Activated naive CD4-positive, alpha-beta T cell treated with anti-CD3 and anti-CD28 coated beads, Interleukin-2, amount 10 ng/mL, durations not matched to agents 7 days and 5 days (primary cell): ENCODE data around the gene ASB11.

Experiments used
- CTCF ChIA-PET: fragments of 350-600 bp; sonication (Branson Sonifier 250); formaldehyde crosslinking; loops from one replicate; lab custom pipeline; 2021; ENCODE audit warnings: antibody characterized with exemption; lab: Charles Lee
- DNase-seq: peaks from one replicate; pipeline ENCODE4 v3.0.0-alpha.2; 2020
- H3K27ac Mint-ChIP-seq: one replicate; pipeline ENCODE4 v1.8.0; 2021; ENCODE audit warnings: mild to moderate bottlenecking, moderate library complexity, mixed read lengths
- H3K27me3 Mint-ChIP-seq: one replicate; pipeline ENCODE4 v1.8.0; 2021; ENCODE audit warnings: mild to moderate bottlenecking, mixed read lengths
- H3K36me3 Mint-ChIP-seq: one replicate; pipeline ENCODE4 v1.8.0; 2021; ENCODE audit warnings: mixed read lengths
- H3K4me1 Mint-ChIP-seq: one replicate; pipeline ENCODE4 v1.8.0; 2021; ENCODE audit warnings: mixed read lengths
- H3K4me3 Mint-ChIP-seq: one replicate; pipeline ENCODE4 v1.8.0; 2021; ENCODE audit warnings: mild to moderate bottlenecking, moderate library complexity, mixed read lengths
- H3K9me3 Mint-ChIP-seq: one replicate; pipeline ENCODE4 v1.8.0; 2021; ENCODE audit warnings: mixed read lengths

The ASB11 gene

DNA sequence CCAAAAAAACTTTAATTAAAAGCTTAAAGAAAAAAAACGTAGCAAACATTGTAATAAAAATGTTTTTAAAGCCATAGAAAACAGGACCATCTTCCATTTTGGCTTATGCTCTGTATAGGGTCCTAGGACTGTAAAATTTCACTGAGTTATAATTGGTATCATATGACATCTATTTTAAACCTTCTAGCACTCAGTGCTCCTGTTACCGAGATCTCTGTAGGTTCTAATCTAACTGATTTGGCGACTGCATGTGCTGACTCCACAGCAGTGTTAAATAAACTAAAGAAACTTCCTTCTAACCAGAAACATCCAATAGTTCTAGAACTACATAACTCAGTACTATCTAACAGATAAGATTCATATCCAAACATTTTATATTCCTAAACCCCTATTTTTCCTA lies at the start of gene ASB11:
Gene ASB11 (minus strand): TSS at position 132 of the 400 bp plus-strand sequence. CDS start 35 bp downstream, at position 97.
- Mint-ChIP-seq H3K4me3 (no peak within 1 kb of the TSS), H3K27me3 (no peaks in the 10 kb centered on the region), H3K27ac (no peak within 1 kb of the TSS), H3K36me3 (peaks cover 9% of the 10 kb centered on the region), H3K9me3 (no peaks in the 10 kb centered on the region), H3K4me1 (no peaks in the 10 kb centered on the region)
- CTCF ChIA-PET, result no interaction called here
- DNase-seq, result no peak

- Mint-ChIP-seq H3K4me3 (no peak overlapping the region), H3K27ac (peak overlapping the region; percentile 33), H3K36me3 (no peaks in the 10 kb centered on the region), H3K27me3 (no peaks in the 10 kb centered on the region), H3K9me3 (no peaks in the 10 kb centered on the region), H3K4me1 (no peaks in the 10 kb centered on the region)
- no peak for DNase-seq
- CTCF ChIA-PET, result no interaction called here
These were observed 44.3 kb upstream of the ASB11 start for GRCh38 chrX:15359701-15360100.

- no peak overlapping the region for H3K27ac Mint-ChIP-seq
- DNase-seq, result no peak
- H3K4me1 Mint-ChIP-seq, result no peaks in the 10 kb centered on the region
- CTCF ChIA-PET, result no interaction called here
- H3K9me3 Mint-ChIP-seq, result no peaks in the 10 kb centered on the region
- no peak overlapping the region for H3K4me3 Mint-ChIP-seq
- no peaks in the 10 kb centered on the region for H3K36me3 Mint-ChIP-seq
- H3K27me3 Mint-ChIP-seq, result no peaks in the 10 kb centered on the region
These were observed 43.1 kb upstream of the ASB11 start for GRCh38 chrX:15358533-15358932.

DNA sequence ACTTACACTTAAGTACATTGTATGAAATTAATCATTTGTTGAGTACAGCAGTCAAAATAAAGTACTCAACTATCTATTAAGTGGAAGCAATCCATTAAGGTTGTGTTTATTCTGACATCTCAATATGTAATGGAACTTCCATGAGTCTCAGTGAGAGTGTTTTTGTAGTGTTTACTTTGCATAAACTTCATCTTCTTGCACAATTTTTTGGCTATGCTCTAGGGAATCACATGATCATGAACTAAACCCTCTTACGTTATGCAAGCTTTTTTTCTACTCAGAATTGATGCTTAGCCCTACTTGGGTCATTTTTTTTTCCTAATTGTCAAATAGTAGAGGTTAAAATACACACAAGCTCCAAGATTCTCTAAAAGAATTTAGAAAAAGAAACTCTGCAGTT lies 41.0 kb upstream of the ASB11 start:
- H3K27me3 Mint-ChIP-seq, result no peaks in the 10 kb centered on the region
- CTCF ChIA-PET, result no interaction called here
- H3K4me1 Mint-ChIP-seq, result no peaks in the 10 kb centered on the region
- no peaks in the 10 kb centered on the region for H3K36me3 Mint-ChIP-seq
- H3K27ac Mint-ChIP-seq, result no peak overlapping the region
- no peaks in the 10 kb centered on the region for H3K9me3 Mint-ChIP-seq
- DNase-seq, result no peak
- H3K4me3 Mint-ChIP-seq, result no peak overlapping the region

- CTCF ChIA-PET, result interaction anchor here (2.0 kb wide), 1 partner anchor 11 kb away, joined by 5 read pairs; no protein-coding TSS in a partner anchor
- no peak overlapping the region for H3K4me3 Mint-ChIP-seq
- no peaks in the 10 kb centered on the region for H3K36me3 Mint-ChIP-seq
- no peaks in the 10 kb centered on the region for H3K9me3 Mint-ChIP-seq
- H3K27me3 Mint-ChIP-seq, result no peaks in the 10 kb centered on the region
- H3K27ac Mint-ChIP-seq, result no peak overlapping the region
- no peak for DNase-seq
- no peaks in the 10 kb centered on the region for H3K4me1 Mint-ChIP-seq
These were observed 35.0 kb upstream of the ASB11 start for GRCh38 chrX:15350329-15350996.

DNA sequence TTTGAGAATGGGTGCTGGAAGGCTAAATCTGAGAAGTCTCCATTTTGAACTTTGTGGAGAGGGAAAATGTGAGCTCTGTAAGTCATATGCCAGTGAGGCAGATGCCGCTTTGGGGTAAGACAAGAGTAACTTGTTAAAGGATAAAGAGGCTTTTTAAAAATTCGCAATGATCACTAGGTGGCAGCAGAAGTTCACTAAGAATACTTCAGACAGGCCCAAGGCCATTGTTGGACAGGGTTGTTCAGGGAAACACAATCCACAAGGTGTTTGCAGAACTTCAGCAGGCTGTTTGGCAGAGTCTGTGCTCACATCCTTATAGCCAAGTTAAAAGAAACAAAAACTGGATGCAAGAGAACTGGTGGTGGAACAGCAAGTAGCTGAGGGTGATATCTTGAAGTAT lies 33.6 kb upstream of the ASB11 start:
- DNase-seq, result peak; percentile 20

DNA sequence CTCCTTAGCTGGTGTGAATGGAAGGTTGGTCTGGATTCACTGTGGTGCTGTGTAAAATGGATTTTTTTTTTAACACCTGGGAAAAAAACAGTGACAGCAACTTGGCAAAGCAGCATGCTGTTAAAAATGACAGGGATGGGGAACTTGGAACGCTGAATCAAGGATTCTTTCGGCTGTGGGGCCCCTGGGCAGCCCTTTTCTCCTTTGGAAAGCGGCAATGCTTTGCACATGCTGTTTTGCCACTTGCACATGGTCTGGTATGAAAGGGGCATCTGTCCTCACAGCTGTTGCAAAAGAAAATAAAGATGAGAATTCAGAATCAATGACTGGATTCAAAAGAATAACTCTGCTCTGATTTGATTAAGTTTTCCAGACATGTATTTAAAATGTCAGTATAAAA lies 30.5 kb upstream of the ASB11 start:
- Mint-ChIP-seq H3K9me3 (no peaks in the 10 kb centered on the region), H3K27me3 (peaks cover 8% of the 10 kb centered on the region), H3K4me3 (no peak overlapping the region), H3K36me3 (no peaks in the 10 kb centered on the region), H3K27ac (no peak overlapping the region), H3K4me1 (no peaks in the 10 kb centered on the region)
- CTCF ChIA-PET, result interaction anchor here (1.2 kb wide), 1 partner anchor 45 kb away, joined by 3 read pairs; no protein-coding TSS in a partner anchor
- no peak for DNase-seq

More for the DNA sequence above, 33.6 kb upstream of the ASB11 start:
- Mint-ChIP-seq H3K36me3 (no peaks in the 10 kb centered on the region), H3K27me3 (no peaks in the 10 kb centered on the region), H3K4me3 (no peak overlapping the region), H3K9me3 (no peaks in the 10 kb centered on the region), H3K4me1 (no peaks in the 10 kb centered on the region), H3K27ac (no peak overlapping the region)
- CTCF ChIA-PET, result interaction anchor here (0.7 to 2.0 kb wide), 4 partner anchors 10 to 119 kb away, joined by 5 to 7 read pairs (median 5); no protein-coding TSS in a partner anchor

DNA sequence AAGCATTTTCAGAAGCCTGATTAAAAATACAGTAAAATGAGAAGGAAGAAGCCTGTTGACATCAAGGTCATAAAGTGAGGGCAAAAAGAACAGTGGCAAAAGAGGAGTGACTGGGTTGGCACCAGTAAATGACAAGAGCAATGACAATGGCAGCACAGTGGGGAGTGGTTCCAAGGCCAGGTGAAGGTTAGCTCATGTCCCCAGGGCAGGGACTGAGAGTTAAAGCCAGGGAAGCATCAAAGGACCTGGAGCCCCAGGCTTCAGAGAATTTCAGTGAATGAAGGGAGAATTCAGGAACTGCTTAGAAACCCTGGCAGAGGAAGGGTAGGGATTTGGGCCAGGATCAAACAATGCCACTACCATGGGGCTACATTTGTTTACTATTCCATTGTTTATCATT lies 28.7 kb upstream of the ASB11 start:
- no peak for DNase-seq
- Mint-ChIP-seq H3K36me3 (no peaks in the 10 kb centered on the region), H3K4me1 (no peaks in the 10 kb centered on the region), H3K27ac (no peak overlapping the region), H3K9me3 (no peaks in the 10 kb centered on the region), H3K4me3 (no peak overlapping the region), H3K27me3 (peaks cover 9% of the 10 kb centered on the region)
- CTCF ChIA-PET, result no interaction called here

- Mint-ChIP-seq H3K4me3 (no peak overlapping the region), H3K4me1 (no peaks in the 10 kb centered on the region), H3K9me3 (no peaks in the 10 kb centered on the region), H3K36me3 (no peaks in the 10 kb centered on the region), H3K27ac (no peak overlapping the region), H3K27me3 (peaks cover 9% of the 10 kb centered on the region)
- no peak for DNase-seq
- CTCF ChIA-PET, result no interaction called here
These were observed 27.6 kb upstream of the ASB11 start for GRCh38 chrX:15343075-15343476.

DNA sequence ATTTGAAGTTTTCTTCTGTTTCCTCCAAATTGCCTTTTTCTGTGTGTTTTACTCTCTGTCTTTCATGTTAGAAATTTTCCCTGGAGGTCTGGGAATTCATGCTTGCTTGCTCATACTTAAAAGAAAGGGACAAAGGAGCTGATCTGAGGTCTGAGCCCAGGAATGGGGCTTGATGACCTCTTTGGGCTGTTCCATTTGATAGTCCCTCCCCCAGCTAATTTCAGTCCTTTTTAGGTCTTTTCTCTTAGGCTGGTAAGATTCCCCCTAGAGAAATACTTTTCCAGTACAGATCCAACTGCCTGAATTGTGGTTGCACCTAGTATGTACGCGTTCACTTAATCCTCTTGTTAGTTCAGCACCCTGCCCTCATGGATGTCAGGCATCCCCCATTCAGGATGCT lies 25.4 kb upstream of the ASB11 start:
- no peak overlapping the region for H3K4me3 Mint-ChIP-seq
- CTCF ChIA-PET, result no interaction called here

DNA sequence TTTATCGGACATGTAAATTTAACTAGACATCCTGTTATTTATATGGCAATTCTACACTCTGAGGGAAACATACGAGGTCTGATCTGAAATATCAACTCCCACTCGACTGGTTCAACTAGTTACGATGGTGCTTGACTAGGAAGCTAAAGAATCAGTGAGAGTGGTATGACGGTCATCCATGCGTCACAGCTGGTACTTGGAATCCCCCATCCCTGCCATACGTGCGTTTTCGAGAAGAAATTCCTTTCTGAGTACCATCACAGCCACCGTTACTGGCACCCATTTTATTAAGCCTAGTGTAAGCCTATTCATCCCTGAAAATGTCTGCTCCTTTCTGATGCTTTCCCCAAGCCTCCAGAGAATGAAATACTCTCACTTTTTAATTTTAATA lies 20.6 kb upstream of the ASB11 start:
- Mint-ChIP-seq H3K27ac (peak overlapping the region; percentile 96), H3K4me1 (peaks cover 27% of the 10 kb centered on the region), H3K4me3 (peak overlapping the region; percentile 88), H3K27me3 (peaks cover 1% of the 10 kb centered on the region), H3K36me3 (peaks cover 6% of the 10 kb centered on the region), H3K9me3 (no peaks in the 10 kb centered on the region)
- CTCF ChIA-PET, result no interaction called here
- DNase-seq, result peak; percentile 50

More for the DNA sequence above, 25.4 kb upstream of the ASB11 start:
- DNase-seq, result no peak
- Mint-ChIP-seq H3K4me1 (peaks cover 7% of the 10 kb centered on the region), H3K9me3 (no peaks in the 10 kb centered on the region), H3K36me3 (no peaks in the 10 kb centered on the region), H3K27me3 (peaks cover 9% of the 10 kb centered on the region), H3K27ac (no peak overlapping the region)

GRCh38 chrX:15335135-15336022 lies 19.9 kb upstream of the ASB11 start, which contains the start of gene PIGA:
Gene PIGA, minus strand, starts transcription at chrX:15335523. Its CDS starts 3,593 bp downstream, at chrX:15331930.
- DNase-seq, result peak; percentile 95
- peaks cover 6% of the 10 kb centered on the region for H3K36me3 Mint-ChIP-seq
- H3K27me3 Mint-ChIP-seq, result no peaks in the 10 kb centered on the region
- H3K4me3 Mint-ChIP-seq, result peak within 1 kb of the TSS; percentile 88
- peak within 1 kb of the TSS; percentile 96 for H3K27ac Mint-ChIP-seq
- no peaks in the 10 kb centered on the region for H3K9me3 Mint-ChIP-seq
- H3K4me1 Mint-ChIP-seq, result peaks cover 27% of the 10 kb centered on the region
- CTCF ChIA-PET, result no interaction called here

DNA sequence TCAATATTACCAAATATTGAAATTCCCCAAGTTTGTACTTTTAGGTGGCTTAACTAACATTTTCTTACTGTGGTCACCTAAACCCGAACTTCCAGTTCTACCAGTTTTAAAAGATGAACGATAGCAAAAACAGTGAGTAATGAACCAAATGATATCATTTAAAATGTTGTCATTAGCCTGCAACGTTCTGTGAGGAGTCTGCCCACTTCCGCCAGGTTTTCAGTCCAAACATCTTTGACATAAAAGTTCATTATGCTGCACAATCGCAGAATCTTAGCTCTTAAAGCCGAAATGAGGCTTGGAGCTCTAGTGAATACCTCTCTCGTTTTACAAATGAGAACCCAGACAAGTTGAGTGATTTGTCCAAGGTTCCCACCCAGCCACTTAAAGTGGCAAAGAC lies 19.1 kb upstream of the ASB11 start:
- peak overlapping the region; percentile 96 for H3K27ac Mint-ChIP-seq
- CTCF ChIA-PET, result no interaction called here
- peak; percentile 25 for DNase-seq
- peaks cover 27% of the 10 kb centered on the region for H3K4me1 Mint-ChIP-seq
- peak overlapping the region; percentile 88 for H3K4me3 Mint-ChIP-seq
- no peaks in the 10 kb centered on the region for H3K27me3 Mint-ChIP-seq
- no peaks in the 10 kb centered on the region for H3K9me3 Mint-ChIP-seq
- peaks cover 7% of the 10 kb centered on the region for H3K36me3 Mint-ChIP-seq

GRCh38 chrX:15328821-15329220 lies 13.4 kb upstream of the ASB11 start:
- CTCF ChIA-PET, result no interaction called here
- Mint-ChIP-seq H3K4me1 (peaks cover 10% of the 10 kb centered on the region), H3K27me3 (no peaks in the 10 kb centered on the region), H3K36me3 (peaks cover 11% of the 10 kb centered on the region), H3K4me3 (no peak overlapping the region), H3K27ac (no peak overlapping the region), H3K9me3 (no peaks in the 10 kb centered on the region)
- DNase-seq, result no peak
